NCI-H1930 (cell line): ENCODE results near the gene PLA2G4B.

Experiments
- DNase-seq, 2 experiments: peaks; one replicate each; lab custom pipeline; 2025; lab: John Stamatoyannopoulos, UW

Gene PLA2G4B

DNA sequence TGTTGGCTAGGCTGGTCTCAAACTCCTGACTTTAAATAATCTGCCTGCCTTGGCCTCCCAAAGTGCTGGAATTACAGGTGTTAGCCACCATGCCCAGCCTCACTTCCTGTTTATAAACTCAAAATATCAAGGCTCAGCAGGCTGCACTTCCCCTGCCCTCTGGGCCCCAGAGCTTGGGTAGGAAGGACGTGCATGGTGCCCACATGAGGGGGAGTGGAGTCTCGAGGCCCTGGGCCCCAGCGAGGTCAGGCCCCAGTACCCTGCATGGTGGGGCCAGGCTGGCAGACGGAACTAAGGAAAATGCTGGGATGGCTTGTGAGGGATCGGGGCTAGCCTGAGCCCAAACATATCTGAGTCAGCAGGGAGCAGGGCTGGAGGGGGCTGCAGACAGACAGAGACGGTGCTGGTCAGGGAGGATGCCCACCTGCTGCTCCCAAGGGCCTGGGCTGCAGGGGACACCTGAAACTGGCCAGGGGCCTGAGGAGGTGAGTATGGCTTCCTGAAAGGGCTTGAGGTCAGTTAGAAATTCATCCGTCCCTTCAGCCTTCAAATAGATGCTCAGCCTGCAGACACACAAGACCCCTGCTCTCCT, 50.1 kb downstream of the PLA2G4B start:
- DNase-seq = no peak

DNA sequence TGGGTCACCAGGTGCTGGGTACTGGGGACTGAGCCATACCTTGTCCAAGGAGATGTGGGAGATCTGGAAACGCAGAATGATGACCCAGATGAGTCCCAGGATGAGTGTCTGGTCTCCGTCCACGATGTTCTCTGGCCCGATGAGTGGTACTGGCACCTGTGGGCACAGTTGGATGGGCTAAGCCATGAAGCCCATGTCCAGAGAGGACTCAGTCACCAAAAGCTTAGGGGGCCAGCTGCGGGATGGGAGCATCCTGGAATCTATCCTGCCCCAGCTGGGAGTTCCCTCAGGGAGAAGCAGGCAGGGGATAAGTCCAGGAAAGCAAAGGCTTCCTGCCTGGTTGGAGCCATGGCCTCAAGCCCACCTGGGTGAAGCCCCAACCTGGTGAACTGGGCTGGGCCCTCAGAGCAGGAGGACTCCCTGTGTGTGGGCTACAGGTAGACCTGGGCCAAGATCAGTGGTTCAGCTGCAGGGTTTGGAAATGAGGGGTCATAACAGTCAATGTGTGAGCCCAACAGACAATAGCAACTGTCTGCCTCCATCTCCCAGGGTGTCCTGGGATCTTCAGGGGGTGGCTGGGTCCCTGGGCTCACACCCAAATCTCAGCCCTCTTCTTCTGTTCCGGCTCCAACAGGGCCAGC, 51.5 kb downstream of the PLA2G4B start:
- DNase-seq = no peak

GRCh38 chr15:41891226-41891625, 52.6 kb downstream of the PLA2G4B start:
- DNase-seq = no peak

DNA sequence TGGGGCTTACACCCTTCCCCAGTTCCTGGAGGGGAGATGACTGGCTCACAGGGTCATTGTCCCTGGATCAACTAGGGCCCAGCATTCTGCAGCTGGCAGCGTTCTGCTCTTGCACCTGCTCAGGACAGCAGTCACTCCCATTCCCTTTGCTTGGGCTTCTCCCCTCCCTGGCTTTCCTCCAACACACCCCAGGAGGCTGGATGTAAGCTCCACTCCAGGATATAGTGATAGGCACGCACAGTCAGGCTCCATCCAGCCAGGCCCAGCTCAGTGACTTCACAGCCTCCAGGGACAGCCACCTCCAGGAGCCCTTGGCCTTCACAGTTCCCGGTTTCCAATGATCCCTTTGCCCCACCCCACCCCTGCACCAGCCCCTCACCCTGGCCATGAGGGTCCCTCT, 53.3 kb downstream of the PLA2G4B start:
- DNase-seq = no peak

DNA sequence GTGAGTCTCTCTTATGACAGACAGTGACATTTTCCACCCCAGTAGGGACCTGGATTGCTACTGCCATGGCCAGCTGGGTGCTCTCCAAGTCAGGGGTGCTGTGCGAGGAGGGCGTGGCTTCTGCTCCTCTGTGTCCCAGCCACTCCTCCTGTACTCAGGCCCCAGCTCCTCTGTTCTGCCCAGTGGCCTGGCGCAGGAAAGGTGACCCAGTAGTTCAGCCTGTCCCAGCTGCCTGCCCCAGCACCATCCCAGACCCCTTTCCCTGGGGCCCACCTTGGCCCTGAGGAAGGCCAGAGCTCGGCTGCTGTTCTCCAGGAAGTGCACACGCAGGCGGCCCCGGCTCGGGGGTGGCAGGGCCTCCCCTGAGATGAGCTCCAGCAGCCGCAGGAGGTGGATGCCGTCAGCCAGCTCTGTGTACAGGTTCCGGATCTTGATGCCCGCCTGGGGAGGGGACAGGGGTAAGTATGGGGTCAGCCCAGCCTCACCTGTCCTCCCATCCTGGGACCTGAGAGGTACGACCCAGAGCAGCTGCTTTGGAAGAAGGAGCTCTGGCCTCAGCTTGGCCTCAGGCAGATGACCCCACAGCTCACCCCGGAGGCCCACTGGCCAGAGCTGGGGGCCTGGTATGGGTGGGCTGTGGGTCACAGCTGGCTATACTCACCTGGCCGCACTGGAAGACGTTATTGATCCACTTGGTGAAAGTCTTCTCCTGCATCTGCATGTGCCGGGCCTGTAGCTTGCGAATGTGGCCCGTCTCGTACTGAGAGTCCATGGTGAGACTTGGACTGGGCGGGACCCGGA, 54.2 kb downstream of the PLA2G4B start:
- no peak for DNase-seq

- no peak for DNase-seq
Measured at GRCh38 chr15:41893422-41894250, 55.0 kb downstream of the PLA2G4B start, which contains the start of gene SPTBN5. Gene SPTBN5 (minus strand): TSS chr15:41894053. CDS start chr15:41893497, 556 bp downstream.

DNA sequence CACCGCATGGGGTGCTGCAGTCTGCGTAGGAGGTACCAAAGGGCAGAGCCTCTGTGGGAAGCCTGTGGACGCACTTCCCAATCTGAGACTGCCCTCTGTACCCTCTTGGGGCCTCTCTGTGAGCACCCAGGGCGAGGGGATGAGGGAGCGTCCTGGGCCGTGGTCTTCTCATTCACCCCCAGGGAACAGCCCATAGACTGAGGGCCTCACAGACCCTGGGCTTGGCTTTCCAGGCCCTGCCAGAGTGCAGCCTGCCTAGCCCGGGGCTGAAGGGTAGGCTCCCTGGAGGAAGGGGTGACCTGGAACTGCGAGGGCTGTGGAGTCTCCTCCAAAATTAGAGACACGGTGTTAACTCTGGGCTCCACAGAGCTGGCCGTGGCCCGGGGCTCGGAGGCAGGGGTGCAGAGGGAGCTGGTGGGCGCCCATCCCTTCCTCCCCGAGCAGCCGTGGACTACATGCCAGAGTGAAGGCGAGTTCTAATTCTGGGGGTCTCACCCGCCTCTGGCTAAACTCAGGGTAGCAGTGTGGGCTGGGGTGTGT, 55.7 kb downstream of the PLA2G4B start:
- no peak for DNase-seq

DNA sequence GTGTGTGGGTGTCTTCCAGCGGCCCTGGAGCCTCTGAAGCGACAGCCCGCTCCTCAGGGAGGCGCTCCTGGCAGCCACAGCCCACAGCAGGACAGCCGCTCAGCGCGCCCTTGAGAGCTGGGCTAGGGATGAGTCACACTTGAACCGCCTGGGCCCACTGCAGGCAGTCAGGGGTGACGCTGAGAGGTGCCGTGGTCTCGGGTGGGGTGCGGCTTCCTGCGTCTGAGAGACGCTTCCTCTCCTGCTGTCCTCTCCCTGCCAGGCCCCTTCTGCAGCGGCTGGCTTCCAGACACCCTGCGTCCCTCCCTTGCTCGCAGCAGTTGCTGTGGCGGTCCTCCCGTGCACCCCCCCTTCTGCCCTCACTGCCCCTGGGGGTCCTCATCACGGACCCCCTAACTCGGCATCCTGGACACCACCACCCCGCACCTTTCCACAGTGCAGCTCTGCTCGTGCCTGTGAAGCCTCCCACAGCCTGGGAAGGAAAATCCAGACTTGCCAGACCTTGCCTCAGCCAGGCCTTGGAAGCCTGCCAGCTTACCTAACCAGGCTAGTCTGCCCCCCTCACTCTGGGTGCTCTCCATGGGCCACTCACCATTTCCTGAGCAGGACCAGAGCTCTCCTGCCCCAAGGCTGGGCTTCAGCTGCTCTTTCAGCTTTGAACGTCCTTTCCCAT, 56.3 kb downstream of the PLA2G4B start:
- DNase-seq = no peak

GRCh38 chr15:41895491-41895890, 56.8 kb downstream of the PLA2G4B start:
- DNase-seq = no peak

GRCh38 chr15:41895957-41896356, 57.3 kb downstream of the PLA2G4B start:
- DNase-seq = no peak

- no peak for DNase-seq
Measured at GRCh38 chr15:41896566-41896965, 57.9 kb downstream of the PLA2G4B start.

- no peak for DNase-seq
Measured at GRCh38 chr15:41897363-41897799, 58.7 kb downstream of the PLA2G4B start.
